Activated naive CD8-positive, alpha-beta T cell treated with anti-CD3 and anti-CD28 coated beads, Interleukin-2, amount 50 U/mL, for 24 hours (primary cell): ENCODE results near the gene NAA15.

Experiments used
- ATAC-seq: fragments of 150-1000 bp; cut with Tn5 transposase; one replicate; pipeline ENCODE4 v1.10.0; 2021
- DNase-seq: peaks from one replicate; pipeline ENCODE4 v3.0.0; 2021
- H3K27ac Mint-ChIP-seq: one replicate; pipeline ENCODE4 v1.8.0; 2021; ENCODE audit warnings: mild to moderate bottlenecking, mixed read lengths
- H3K27me3 Mint-ChIP-seq: one replicate; pipeline ENCODE4 v1.8.0; 2021; ENCODE audit warnings: mixed read lengths
- H3K36me3 Mint-ChIP-seq: one replicate; pipeline ENCODE4 v1.8.0; 2021; ENCODE audit warnings: low read depth, mixed read lengths
- H3K4me1 Mint-ChIP-seq: one replicate; pipeline ENCODE4 v1.8.0; 2021; ENCODE audit warnings: mixed read lengths
- H3K4me3 Mint-ChIP-seq: one replicate; pipeline ENCODE4 v1.8.0; 2021; ENCODE audit warnings: mild to moderate bottlenecking, moderate library complexity, mixed read lengths
- H3K9me3 Mint-ChIP-seq: one replicate; pipeline ENCODE4 v1.8.0; 2021; ENCODE audit warnings: mixed read lengths

Gene NAA15

DNA sequence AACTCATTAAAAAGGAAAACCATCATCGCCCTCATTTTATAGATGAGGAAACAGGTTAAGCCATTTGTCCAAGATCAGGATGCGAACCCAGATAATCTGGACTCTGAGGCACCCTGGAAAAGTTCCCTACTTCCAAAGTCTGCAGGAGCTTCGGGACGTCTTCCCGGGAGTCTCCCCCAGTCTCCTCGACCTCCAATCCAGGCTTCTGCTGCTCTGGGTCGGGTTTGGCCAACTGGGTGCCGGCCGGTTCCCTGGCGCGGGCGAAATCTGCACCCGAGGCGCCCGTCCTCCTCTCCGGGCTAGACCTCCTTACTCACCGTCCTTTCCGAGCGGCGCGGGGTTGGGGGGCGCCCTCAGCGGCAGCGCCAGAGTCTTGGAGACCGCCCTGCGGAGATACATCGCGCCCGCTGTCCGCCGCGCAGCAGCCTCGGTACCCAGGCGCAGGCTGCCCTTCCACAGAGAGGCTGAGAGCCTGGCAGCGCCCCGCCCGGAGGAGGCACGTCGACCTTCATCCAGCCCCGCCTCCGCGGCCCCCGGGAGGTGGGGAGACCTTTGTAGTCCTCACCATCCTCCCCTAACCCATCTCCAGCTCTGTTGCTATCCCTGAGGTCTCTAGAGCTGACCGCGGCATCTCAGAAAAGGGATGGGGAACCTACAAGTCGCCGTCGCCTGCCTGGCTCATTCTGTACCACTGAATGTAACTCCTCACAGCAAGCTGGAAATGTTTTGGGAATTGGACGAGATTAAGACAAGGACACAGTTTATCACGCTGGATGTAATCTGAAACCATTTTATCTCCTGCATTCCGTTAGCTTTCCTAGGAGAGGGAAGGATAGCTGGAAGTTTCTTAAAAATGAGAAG lies 21.3 kb upstream of the NAA15 start, which contains the start of gene MGARP:
MGARP (minus strand) TSS at position 466 of the 861 bp plus-strand sequence; CDS start at position 399, 67 bp downstream.
- Mint-ChIP-seq H3K4me3 (peak within 1 kb of the TSS; percentile 71), H3K27ac (no peak within 1 kb of the TSS), H3K9me3 (peaks cover 5% of the 10 kb centered on the region), H3K36me3 (peaks cover 4% of the 10 kb centered on the region), H3K27me3 (peaks cover 49% of the 10 kb centered on the region), H3K4me1 (peaks cover 17% of the 10 kb centered on the region)
- ATAC-seq, result peak; percentile 87
- DNase-seq, result peak; percentile 44

DNA sequence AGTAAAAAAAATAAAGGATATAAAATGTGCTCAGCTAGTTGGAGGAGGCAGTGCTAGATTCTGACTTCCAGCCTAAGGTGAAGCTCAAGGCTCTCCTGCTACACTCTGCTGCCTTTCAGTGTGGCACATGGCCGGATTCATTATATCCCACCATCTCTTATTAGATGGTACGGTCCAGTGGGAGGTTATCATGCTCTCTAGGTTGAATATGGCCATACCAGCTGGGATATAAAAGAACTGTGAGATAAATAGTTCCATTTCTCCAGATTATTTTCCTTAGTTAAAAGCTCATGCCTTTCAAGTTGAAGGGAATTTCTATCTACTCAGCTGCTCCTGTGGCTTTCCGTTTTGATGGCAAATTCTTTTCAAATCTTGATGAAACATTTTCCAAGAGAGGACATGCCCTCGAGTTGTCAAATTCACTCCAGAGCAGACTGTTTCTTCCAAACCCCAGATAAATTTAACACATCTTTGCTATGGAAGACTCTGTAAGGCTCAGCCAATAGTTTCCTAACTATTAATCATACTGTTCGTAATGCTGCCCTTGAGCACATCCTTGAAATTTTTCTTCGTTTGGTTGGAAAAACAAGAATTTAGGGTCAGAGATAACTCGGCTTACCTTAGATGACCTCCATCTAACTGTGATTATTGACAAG lies 19.1 kb upstream of the NAA15 start:
- DNase-seq, result no peak
- Mint-ChIP-seq H3K9me3 (peaks cover 5% of the 10 kb centered on the region), H3K27me3 (peaks cover 34% of the 10 kb centered on the region), H3K4me1 (peaks cover 17% of the 10 kb centered on the region), H3K36me3 (peaks cover 8% of the 10 kb centered on the region), H3K4me3 (no peak overlapping the region), H3K27ac (no peak overlapping the region)
- no peak for ATAC-seq

DNA sequence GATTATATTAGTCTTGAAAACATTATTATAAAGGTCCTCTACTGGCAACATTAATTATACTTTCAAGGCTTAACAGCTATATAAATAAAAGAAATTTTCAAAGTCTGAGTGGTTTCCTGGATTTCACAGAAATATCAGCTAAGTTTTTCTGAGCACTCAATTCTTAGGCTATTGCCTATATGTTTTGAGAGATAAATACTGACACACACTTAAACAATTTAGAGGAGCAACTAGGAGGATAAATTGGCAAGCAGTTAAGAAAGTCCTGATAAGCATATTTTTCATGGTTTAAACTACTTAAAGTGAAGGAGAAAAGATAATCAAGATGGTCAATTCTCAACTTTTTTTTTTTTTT lies 18.6 kb upstream of the NAA15 start:
- H3K36me3 Mint-ChIP-seq, result peaks cover 9% of the 10 kb centered on the region
- peaks cover 17% of the 10 kb centered on the region for H3K4me1 Mint-ChIP-seq
- no peak overlapping the region for H3K4me3 Mint-ChIP-seq
- ATAC-seq (no peak), DNase-seq (no peak)
- no peak overlapping the region for H3K27ac Mint-ChIP-seq
- peaks cover 30% of the 10 kb centered on the region for H3K27me3 Mint-ChIP-seq
- peaks cover 5% of the 10 kb centered on the region for H3K9me3 Mint-ChIP-seq

DNA sequence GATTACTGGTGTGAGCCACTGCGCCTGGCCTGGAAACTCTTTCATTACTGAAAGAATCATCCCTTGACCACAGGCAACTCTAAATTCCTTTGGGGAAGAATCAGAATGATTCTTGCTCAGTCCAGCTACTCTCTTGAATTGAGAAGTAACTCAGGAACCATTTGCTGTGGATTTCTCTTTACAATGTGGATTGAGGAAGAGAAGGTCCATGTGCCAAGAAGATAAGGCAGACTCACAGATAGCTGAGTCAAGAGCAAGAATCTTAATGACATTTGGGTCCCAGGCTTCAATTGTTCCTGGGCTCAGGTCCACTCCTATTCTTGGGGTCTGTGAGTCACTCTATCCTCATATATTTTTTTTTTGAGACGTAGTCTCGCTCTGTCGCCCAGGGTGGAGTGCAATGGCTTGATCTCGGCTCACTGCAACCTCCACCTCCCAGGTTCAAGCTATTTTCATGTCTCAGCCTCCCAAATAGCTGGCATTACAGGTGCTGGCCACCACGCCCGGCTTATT lies 15.1 kb upstream of the NAA15 start:
- Mint-ChIP-seq H3K4me1 (no peaks in the 10 kb centered on the region), H3K4me3 (no peak overlapping the region), H3K36me3 (peaks cover 24% of the 10 kb centered on the region), H3K27me3 (peaks cover under 1% of the 10 kb centered on the region), H3K27ac (no peak overlapping the region), H3K9me3 (peaks cover 5% of the 10 kb centered on the region)
- DNase-seq, result no peak
- no peak for ATAC-seq

DNA sequence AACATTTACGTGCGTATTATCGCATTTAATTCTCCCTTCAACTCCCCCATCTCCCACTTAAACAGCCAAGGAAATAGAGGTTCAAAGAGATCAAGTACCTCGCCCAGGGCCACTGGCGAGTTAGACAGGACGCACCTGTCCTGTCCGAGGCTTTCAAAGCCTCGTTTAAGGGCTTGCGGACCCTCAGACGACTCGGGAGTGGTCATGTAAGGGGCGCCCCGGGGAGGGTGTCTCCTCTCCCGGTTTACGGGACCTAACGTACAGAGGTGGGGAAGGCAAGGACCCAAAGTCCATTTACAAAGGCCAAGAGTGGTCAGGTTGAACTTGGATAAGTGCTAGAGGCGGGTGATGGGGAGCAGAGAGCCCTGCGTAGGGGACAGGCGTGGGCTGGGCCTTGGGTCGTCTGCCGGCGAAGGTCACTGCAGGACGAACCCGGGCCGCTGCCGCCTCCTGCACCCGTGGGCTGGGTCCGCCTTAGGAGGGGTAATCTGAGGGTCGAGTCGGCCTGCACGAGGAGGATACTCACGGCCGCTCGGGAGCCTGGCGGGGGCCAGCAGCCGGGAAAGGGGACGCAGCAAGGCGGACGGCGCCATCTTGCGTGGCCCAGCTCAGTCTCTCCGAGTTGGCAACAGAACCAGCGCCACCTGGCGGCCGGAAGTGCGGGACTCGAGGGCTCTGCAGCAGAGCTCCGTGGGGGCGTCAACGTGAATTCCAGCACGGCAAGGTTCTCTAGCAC lies 5.9 kb upstream of the NAA15 start:
- ATAC-seq, result peak; percentile 97
- Mint-ChIP-seq H3K36me3 (peaks cover 20% of the 10 kb centered on the region), H3K27ac (peak overlapping the region; percentile 99)

DNA sequence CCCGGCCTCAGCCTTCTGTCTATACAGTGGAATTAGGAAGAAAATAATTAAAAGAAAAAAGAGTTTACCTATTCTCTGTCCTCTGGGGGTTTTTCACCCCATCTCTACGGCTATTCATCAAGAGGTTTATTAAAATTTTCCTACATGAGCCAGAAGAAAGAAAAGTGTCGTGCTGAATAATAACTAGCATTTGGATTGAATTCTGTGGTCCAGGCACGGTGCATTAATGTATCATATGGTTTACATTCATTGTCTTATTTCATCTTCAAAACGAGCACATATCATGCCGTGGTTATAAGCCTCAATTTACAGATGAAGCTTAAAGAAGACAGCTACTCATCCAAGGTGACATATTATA lies 5.4 kb upstream of the NAA15 start:
- Mint-ChIP-seq H3K9me3 (no peaks in the 10 kb centered on the region), H3K4me1 (peaks cover 45% of the 10 kb centered on the region), H3K4me3 (peak overlapping the region; percentile 98), H3K36me3 (peaks cover 19% of the 10 kb centered on the region), H3K27ac (peak overlapping the region; percentile 99), H3K27me3 (no peaks in the 10 kb centered on the region)
- DNase-seq, result no peak
- peak; percentile 17 for ATAC-seq

More for the DNA sequence above, 5.9 kb upstream of the NAA15 start:
- H3K27me3 Mint-ChIP-seq, result no peaks in the 10 kb centered on the region
- no peaks in the 10 kb centered on the region for H3K9me3 Mint-ChIP-seq
- DNase-seq, result peak; percentile 99
- H3K4me3 Mint-ChIP-seq, result peak overlapping the region; percentile 98
- peaks cover 41% of the 10 kb centered on the region for H3K4me1 Mint-ChIP-seq

DNA sequence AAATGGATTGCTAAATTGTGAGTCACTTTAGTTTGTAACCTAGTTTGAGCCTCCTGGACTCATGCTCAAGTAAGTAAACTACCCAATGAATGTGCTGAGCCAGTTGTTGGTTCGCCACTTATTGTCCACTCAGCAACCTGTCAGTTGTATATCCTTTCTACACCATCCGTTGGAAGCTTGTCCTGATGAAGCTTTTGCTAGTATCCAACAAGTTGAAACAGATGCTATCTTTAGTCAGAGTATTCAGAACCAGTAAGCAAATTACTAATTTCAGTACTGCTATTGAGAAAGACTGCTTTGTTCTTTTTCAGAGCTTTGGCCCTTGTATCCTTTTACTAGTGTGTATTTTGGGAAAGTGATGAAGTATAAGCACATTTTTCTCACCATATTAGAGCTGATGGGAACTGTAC lies 4.3 kb upstream of the NAA15 start:
- Mint-ChIP-seq H3K27ac (no peak overlapping the region), H3K4me3 (no peak overlapping the region), H3K27me3 (no peaks in the 10 kb centered on the region), H3K9me3 (no peaks in the 10 kb centered on the region), H3K4me1 (peaks cover 50% of the 10 kb centered on the region), H3K36me3 (peaks cover 22% of the 10 kb centered on the region)
- DNase-seq, result no peak
- ATAC-seq, result no peak

DNA sequence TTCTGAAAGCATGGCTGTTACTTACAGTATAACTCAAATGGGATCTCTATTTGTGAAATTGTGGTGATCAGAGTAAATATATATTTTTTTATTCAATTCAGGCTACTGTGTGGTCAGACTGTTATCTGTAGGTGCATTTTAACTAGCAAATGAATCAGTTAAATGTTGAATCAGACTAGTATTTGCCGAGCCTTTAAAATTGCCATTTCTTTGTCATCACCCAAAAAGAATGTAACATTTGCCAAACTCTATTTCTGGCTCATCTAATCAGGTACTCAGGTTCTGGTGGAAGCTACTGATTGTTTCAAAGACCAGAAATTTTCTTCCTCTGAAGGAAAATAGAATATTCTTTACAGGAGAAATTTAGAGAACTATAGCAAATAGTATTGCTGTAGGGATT lies 1.8 kb upstream of the NAA15 start:
- no peak for ATAC-seq
- Mint-ChIP-seq H3K4me3 (peak overlapping the region; percentile 100), H3K36me3 (peaks cover 27% of the 10 kb centered on the region), H3K9me3 (no peaks in the 10 kb centered on the region), H3K27me3 (no peaks in the 10 kb centered on the region), H3K4me1 (peaks cover 63% of the 10 kb centered on the region), H3K27ac (peak overlapping the region; percentile 100)
- DNase-seq, result no peak

DNA sequence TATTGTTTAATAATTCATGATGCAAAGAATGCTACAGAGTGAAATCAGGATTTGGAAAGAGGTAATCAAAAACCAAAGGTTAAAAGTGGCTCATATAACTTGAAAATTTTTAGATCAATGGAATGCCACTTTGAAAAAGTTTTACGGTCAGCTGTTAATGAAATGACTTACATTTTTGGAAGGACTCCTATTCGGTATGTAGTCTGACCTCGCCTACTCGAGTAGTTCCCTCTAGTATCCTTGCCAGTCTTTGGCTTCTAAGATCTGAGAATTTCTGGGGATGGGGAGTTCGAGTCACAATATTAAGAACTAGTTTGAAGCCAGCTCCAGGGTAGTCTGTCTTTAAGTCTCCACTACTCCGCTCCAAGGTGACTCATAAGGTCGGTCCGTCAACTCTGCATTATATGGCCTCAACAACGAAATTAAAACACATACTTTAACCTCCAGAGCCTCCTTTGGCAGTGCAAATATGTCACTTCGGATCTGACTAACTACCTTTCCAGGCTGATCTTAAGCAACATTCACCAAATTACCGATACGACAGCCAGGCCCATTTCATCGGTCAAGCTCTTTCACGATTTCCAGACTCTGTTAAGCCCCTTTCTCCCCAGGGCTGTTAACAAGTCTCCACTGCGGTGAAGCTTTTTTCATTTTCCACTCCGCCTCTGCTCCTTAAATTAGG lies 733 bp upstream of the NAA15 start:
- Mint-ChIP-seq H3K4me3 (peak overlapping the region; percentile 100), H3K27me3 (no peaks in the 10 kb centered on the region), H3K4me1 (peaks cover 69% of the 10 kb centered on the region), H3K27ac (peak overlapping the region; percentile 100), H3K36me3 (peaks cover 34% of the 10 kb centered on the region), H3K9me3 (no peaks in the 10 kb centered on the region)
- DNase-seq (peak; percentile 23), ATAC-seq (peak; percentile 52)

DNA sequence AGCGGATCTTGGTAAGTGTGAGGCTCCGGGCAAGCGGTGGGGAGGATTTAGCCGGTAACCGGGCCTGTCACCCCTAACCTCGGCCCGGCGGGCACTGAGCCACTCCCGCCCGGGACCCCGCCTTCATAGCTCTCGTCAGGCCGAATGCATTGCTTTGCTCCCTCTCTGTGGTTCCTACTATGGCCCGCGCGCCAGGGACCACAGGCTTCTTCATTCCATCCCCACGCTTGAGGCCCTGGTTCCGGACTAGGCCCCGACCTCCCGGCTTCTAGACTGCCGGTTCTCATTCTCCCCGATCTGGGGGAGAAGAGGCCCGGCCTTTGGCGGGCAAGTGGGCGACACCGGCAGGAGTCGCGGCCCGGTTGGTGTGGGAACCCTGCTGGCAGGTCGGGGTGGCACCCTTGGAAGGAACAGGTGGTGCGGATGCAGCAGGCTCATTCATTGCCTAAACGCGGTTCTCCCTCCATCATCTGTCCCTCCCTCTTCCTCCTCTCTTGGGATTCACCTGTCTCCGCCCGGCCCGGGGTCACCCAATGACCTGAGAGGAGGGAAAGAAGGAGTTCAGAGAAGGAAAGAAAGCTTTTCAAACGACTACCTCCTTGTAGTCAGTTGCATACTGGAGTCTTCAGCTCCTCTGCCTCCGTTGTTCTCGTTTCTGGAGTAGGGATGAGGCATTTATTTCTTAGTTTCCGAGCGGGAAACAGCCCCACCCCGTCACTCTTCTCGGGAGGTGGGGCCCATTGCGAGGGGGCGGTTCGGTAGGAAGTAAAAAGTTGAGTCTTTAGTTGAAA lies 711 bp downstream of the NAA15 start, which contains the start of gene NDUFC1:
NDUFC1 (minus strand) TSS at position 657 of the 791 bp plus-strand sequence. CDS start 6,679 bp downstream, outside the sequence.
- ATAC-seq (peak; percentile 42), DNase-seq (peak; percentile 62)
- H3K9me3 Mint-ChIP-seq, result no peaks in the 10 kb centered on the region
- H3K27me3 Mint-ChIP-seq, result no peaks in the 10 kb centered on the region
- H3K36me3 Mint-ChIP-seq, result peaks cover 46% of the 10 kb centered on the region
- peaks cover 69% of the 10 kb centered on the region for H3K4me1 Mint-ChIP-seq
- peak within 1 kb of the TSS; percentile 100 for H3K4me3 Mint-ChIP-seq
- H3K27ac Mint-ChIP-seq, result peak within 1 kb of the TSS; percentile 100

DNA sequence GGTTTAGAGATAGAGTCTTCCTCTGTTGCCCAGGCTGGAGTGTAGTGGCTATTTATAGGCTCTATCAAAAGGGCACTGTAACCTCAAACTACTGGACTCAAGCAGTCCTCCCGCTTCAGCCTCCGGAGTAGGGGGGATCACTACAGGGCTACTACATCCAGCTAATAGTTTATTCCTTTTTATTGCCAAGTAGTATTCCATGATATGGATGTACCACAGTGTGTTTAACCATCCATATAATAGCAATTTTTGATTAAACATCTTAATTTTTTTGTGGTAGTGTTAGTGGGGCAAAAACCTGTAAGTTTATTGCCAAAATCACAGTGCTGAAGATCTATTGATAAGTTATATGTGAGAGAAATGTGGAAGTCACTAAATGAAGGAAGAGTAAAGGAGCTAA lies 3.6 kb downstream of the NAA15 start:
- Mint-ChIP-seq H3K27me3 (no peaks in the 10 kb centered on the region), H3K4me3 (peak overlapping the region; percentile 21), H3K27ac (peak overlapping the region; percentile 7), H3K4me1 (peaks cover 70% of the 10 kb centered on the region), H3K36me3 (peaks cover 52% of the 10 kb centered on the region), H3K9me3 (no peaks in the 10 kb centered on the region)
- ATAC-seq, result no peak
- DNase-seq, result no peak

DNA sequence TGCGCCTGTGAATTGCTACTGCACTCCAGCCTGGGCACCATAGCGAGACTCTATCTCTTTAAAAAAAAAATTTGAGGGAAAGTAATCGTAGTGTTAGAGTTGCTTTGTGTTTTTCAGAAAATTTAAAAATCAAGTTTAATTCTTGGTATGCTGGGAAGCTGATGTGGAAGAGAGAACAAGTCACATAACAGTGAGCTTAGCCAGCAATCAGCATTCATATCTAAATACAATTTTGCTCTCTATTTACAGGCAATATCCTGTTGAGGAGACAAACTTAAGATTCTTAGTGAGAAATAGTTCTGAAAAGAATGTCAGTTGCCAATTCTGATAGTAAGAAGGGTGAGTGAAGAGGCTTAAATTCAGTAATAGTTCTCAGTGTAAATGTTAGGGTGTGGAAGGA lies 10.6 kb downstream of the NAA15 start:
- H3K4me1 Mint-ChIP-seq, result peaks cover 76% of the 10 kb centered on the region
- H3K4me3 Mint-ChIP-seq, result no peak overlapping the region
- peak overlapping the region; percentile 44 for H3K27ac Mint-ChIP-seq
- H3K27me3 Mint-ChIP-seq, result no peaks in the 10 kb centered on the region
- DNase-seq, result no peak
- peaks cover 39% of the 10 kb centered on the region for H3K36me3 Mint-ChIP-seq
- H3K9me3 Mint-ChIP-seq, result no peaks in the 10 kb centered on the region
- ATAC-seq, result no peak

DNA sequence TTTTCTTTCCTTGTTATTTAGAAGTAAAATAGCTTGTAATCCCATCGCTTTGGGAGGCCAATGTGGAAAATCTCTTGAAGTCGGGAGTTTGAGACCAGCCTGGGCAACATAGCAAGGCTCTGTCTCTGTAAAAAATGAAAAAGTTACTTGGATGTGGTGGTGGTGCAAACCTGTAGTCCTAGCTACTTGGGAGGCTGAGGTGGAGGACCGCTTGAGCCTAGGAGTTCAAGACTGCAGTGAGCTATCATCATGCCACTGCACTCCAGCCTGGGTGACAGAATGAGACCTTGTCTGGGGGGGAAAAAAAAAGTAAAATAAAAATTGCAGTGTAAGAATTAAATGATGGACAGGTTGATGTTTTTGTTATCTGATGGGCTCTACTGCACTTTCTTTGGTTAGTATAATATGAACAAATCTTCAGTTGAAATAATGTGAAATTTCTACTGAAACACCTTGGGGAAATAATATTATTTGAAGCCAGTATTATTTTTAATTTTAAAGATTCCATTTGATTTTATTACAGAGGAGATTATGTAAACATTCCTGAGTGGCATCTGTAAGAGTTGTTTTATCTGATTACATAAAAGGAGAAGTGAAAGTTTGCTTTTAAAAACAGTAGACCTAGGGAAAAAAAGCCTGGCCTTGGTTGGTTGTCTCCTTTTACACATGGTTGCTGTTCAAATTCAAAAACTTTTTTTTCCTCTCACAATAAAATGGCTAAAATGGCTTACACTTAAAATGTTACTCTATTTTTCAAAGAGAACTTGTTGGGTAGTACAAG lies 11.4 kb downstream of the NAA15 start:
- DNase-seq (no peak), ATAC-seq (no peak)
- H3K9me3 Mint-ChIP-seq, result no peaks in the 10 kb centered on the region
- H3K27ac Mint-ChIP-seq, result peak overlapping the region; percentile 44
- peaks cover 78% of the 10 kb centered on the region for H3K4me1 Mint-ChIP-seq
- no peaks in the 10 kb centered on the region for H3K27me3 Mint-ChIP-seq
- H3K4me3 Mint-ChIP-seq, result no peak overlapping the region
- H3K36me3 Mint-ChIP-seq, result peaks cover 38% of the 10 kb centered on the region
